ENCODE data around the gene TNFAIP8L2.

Gene TNFAIP8L2

GRCh38 chr1:151156515-151156819 lies at the start of gene TNFAIP8L2:
Gene TNFAIP8L2, plus strand, starts transcription at chr1:151156649. Its CDS starts 2,049 bp downstream, at chr1:151158698.
- DNase-seq, result peak; percentile 70

DNA sequence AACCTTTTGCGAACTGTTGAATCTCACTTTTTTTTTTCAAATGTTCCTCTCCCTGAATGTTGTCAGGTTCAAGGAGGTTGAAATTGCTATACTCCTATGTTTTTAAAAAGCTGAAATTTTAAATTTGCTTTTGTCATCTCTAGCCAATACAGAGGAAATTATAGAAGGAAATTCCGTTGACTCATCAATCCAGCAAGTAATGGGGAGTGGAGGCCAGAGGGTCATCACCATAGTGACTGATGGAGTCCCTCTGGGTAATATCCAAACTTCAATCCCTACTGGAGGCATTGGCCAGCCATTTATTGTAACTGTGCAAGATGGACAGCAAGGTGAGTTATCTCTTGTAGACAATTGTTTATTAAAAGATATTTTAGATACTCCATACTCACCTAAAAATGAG lies 49.6 kb upstream of the TNFAIP8L2 start:
- DNase-seq, result no peak

GRCh38 chr1:151108331-151108730 lies 48.1 kb upstream of the TNFAIP8L2 start:
- DNase-seq, result no peak

DNA sequence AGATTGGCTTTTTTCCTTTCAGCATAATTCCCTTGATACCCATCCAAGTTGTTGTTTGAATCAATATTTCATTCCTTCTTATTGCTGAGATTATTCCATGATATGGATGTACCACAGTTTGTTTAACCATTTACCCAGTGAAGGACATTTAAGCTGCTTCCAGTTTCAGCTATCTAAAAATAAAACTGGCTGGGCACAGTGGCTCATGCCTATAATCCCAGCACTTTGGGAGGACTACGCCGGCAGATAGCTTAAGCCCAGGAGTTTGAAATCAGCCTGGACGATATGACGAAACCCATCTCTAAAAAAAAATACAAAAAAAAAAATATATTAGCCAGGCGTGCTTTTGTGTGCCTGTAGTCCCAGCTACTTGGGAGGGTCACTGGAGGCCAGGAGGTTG lies 42.6 kb upstream of the TNFAIP8L2 start:
- no peak for DNase-seq

- no peak for DNase-seq
Measured at GRCh38 chr1:151124763-151125403, 31.6 kb upstream of the TNFAIP8L2 start.

GRCh38 chr1:151128800-151129199 lies 27.6 kb upstream of the TNFAIP8L2 start:
- DNase-seq, result no peak

DNA sequence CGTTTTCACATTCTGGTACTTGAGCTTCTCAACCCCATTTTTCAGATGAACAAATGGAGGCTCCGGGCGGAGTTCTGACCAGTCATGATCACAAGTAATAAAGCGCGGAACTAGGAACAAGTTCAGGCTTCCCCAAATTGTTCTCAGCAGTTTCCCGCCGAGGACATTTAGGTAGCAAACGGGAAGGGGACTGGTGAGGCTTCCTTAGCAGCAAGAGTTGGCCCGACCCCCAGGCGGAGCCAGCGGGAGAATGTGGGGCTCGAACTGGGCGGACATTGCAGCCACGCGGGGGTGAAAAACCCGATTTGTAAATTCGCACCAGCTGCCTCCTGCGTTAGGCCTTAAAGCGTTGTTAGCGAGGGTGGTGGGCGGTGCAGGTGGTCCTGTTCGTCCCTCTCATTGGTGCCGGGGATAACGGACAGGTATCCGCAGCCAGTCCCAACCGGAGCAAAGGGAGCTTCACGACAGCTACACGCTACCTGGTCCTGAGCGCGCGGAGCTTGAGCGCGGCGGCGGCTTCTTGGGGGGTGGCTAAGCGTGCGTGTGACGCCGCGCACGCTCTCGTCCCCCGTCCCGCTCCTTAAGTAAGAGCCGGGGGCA lies 25.4 kb upstream of the TNFAIP8L2 start:
- DNase-seq, result peak; percentile 70

DNA sequence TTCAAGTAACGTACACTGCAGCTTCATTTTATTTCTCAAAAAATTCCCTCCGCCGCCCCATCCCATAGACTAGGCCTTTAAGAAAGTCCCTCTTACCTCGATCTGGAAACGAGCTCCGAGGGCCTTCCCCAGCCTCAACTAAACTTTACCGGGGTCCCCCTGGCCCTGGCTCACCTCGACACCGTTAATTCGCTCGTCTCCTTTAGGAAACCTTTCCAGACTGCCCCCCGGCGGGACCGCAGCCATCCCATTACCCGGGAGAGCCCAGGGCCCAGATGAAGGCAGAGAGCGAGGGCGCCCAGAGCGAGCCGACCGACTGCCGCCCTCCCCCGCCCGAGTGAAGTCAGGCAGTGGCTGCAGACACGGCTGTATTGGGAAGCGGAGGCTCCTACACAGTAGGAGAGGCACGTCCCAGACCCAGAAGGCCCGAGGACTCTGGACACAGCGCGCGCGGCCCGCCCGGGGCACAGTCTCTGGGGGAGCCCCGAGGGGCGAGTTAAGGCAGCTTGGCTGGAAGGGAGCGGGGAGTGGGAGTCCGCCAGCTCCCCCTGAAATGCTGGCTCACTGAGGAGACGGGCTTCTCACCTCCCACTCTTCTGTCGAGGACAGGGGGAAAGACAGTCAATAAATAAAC lies 24.6 kb upstream of the TNFAIP8L2 start:
- DNase-seq, result no peak

DNA sequence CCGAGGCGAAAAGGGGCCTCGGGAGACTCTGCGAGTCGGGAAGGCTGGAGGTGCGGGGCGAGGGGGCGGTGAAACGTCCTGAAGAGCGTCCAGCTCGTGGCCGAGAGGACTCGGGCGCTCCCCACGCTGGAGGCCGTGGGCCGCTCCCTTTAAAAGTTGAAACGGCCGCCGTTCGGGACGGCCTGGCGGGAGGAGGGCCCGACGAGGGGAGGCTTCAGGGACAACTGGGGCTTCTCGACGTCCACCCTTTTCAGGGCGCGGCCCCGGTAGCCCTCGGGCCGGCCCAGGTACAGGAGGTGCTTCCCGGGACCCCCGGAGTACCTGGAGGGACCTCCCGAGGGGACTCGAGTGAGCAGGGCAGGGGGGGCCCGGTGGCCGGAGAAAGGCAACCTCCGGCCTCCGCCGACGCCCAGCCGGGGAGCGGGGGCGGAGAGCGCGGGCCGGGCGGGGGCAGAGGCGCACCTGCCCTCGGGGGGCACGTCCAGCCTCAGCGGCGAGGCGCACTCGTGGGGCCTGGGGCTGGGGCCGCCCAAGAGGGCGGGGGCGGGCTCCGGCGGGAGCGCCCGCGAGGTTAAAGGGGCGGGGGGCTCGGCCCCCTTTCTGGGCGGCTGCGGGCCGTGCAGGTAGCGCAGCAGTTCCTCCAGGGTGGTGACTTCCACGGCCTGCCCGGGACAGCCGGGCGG lies 24.0 kb upstream of the TNFAIP8L2 start:
- DNase-seq, result no peak

- DNase-seq, result no peak
Measured at GRCh38 chr1:151133018-151133806, 23.2 kb upstream of the TNFAIP8L2 start.

- no peak for DNase-seq
Measured at GRCh38 chr1:151134396-151134795, 22.1 kb upstream of the TNFAIP8L2 start.

GRCh38 chr1:151134991-151135390 lies 21.5 kb upstream of the TNFAIP8L2 start:
- DNase-seq, result no peak

DNA sequence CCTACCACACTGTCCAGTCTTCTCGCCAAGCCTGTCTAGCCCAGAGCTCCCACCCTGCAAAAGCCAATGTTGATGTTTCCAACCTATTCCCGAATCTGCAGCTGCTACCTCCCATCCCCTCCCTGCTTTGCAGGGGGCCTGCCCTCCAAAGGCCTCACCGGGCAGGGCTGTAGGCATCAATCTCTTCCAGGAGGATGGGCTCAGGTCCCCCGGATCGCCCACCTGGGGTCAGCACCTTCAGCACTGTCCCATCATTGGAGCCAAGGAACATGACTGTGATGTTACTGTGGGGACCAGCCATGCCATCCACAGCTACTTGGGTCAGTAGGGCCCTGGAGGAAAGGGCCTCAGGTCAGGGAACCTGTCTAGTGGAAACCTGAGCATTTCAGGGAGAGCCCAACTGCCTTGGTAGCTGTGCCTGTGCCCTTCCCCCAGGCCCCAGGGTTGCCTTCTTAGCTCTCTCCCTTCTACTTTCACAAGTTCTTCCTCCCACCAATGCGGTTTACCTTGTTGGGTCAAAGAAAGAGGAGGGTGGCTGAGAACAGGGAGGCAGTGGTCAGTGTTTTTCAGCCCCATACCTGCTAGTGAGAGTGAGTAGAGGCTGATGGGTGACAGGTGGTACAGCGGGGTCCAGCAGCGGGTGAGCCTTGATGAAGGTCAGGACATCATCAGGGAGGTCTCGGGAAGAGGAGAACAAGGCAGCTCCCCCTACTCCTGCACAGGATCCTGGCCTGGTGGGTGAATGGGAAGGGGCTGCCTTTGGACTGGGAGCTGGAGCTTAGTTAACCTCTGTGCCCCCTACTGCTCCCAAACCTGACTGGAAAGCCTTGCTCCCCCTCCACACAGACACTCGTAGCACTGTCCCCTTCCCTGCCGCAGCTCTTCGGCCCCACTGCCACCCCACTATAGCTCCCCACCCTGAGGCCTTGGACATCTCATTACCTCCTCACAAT lies 20.7 kb upstream of the TNFAIP8L2 start:
- no peak for DNase-seq

DNA sequence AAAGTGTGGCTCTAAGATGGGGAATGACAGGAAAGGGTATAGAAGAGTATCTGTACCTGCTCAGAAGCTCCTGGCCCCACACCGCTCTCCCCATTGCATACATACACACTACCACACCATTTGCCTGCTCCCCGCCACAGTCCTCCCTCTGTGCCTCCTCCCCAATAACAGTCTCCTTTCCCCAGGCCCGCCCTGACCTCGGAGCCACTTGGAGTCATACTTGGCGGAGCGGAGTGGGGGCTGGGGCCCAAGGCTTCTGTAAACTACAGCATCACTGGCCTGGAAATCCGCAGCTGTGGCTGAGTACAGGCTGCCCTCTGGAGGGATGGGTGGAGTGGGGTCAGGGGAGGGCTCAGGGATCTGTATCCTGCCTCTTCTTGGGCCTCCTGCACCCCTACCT lies 18.7 kb upstream of the TNFAIP8L2 start:
- no peak for DNase-seq

DNA sequence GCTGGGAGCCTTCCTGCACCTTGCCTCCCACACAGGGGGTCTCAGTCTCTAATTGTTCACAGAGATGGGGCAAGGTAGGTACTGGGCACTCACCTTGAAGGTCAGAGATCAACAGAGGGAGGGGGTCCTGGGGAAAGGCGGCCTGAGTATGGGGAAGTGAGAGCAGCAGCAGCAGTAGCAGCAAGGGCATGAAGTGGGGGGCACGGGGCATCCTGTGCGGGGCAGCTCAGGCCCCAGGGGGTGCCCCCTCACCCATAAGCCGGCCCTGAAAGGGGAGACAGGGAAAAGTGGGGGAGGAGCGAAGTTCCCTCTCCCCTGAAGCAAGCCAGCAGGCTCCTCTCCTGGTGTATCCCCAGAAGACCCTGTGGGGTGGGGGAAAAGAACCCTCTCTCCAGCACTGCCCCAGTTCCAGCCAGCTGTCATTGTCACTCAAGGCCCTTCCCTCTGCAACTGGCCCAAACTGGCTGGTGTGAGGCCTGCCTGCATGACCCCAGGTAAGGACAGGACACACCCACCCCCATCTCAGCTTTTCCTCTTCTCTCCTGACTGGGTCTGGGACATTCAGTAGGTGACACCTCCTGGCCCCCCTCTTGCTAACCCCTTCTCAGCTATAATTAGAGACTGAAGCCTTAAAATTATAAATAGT lies 13.9 kb upstream of the TNFAIP8L2 start:
- no peak for DNase-seq

DNA sequence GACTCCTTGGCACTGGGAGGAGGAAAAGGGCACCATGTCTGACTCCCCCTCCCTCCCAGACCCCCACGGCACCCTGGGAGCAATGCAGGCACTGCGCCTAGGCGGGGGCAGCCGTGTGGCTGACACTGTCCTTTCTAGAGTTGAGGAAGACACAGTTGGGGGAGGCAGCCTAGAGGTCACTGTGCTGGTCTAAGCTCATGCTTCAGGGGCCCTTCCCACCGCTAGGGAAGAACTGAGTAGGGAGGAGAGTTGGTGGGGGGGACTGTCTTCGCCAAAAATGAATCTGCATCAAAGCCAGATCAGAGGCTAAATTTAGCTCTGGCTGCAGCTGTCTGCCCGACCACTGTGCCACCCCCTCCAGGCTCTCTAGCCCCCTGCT lies 13.4 kb upstream of the TNFAIP8L2 start:
- no peak for DNase-seq

DNA sequence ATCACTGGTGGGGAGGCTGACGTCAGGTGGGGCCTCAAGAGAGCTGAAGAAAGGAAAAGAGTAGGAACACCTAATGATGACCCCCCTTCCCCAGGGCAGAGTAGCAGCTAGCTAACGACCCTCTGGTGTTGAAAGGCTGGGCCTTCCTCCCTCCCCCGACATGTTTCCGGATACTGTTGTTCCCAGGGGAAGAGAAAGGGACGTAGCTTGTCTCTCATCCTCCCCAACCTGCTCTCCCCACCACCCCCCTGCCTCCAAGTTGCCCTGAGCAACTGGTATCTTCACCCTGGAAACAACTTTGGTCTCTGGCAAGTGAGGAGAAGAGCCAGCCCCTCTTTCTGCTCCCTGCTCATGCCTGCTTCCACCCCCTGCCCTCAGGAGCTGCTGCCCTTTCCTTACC lies 12.5 kb upstream of the TNFAIP8L2 start:
- DNase-seq, result no peak

DNA sequence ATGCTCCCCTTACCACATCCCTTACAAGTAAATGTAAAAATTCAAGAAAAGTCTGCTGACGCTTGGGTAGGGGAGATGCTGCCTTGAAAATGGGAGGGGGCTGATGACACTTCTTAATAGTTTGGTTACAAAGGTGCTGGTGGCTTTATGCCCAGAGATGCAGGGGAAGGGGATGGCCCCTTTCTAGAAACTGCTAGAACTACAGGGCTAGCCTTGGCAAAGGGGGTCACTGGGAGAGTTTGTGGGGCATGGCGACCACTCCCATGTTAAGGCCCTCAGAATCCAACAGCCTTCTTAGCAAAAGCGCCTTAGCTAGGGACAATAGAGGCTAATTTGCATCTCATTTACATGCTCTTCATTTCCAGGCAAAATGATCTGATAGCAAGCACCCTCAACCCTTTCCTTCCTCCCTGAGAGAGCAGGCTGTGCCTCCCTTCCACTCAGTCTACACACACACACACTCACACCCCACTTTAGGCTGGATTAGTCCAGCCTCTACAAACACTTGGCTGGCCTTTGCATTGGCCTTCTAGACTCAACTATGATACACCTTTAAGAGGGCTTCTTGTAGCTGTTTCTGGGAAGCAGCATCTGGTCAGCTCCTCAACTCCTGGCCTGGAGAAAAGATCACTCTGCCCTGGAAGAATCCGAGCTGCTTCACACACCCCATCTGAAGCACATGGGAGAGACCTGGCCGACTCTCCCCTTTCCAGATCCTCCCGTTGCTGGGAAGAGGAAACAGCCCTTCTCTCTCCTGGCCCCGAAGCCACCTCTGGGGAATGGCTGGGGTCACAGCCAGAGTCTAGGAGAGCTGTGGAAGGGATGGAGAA lies 11.8 kb upstream of the TNFAIP8L2 start:
- DNase-seq, result no peak

DNA sequence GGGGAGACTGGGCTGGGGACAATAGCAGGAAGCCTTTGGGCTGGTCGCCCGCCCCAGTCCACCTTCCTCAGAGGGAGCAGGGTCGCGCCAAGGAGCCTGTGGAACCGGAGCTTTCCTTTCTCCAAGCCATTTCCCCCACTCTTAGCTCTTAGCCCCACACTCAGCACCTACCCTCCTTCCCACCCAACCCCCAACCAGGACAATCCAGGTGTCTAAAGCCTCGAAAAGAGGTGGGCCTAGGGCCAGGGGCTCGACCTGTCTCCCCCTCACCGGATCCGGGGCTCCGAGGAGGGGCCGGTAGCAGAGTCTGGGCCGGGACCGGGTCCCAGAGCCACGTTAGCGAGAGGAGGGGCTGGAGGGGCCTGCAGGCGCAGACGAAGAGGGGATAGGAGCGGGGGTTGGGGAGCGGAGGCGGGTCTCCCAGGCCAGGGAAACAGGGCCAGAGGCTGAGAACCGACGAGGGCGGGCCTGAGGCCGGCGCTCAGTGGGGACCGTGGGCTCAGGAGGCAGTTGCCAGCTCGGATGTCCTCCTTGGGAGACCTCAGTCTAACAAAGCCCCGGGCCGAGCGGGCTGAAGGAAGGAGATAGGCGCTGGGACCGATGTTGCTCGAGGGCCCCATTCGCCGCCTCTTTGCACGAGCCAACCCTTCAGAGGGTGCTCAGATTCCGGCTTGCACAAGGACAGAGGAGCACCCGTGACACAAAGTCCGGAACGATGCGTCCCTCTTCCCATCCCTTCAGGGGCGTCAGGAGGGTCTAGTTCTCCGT lies 11.0 kb upstream of the TNFAIP8L2 start:
- DNase-seq, result no peak

GRCh38 chr1:151146072-151146411 lies 10.4 kb upstream of the TNFAIP8L2 start:
- no peak for DNase-seq
